Raji (cell line): ENCODE measurements around the gene ABHD4.

Experiments
- POLR2A ChIP-seq: IDR thresholded peaks from 2 replicates; pipeline ENCODE4 v1.6.1; 2011; ENCODE audit warnings: low read depth, low read length, control low read depth; ENCODE audit not compliant: insufficient read depth

Gene ABHD4

DNA sequence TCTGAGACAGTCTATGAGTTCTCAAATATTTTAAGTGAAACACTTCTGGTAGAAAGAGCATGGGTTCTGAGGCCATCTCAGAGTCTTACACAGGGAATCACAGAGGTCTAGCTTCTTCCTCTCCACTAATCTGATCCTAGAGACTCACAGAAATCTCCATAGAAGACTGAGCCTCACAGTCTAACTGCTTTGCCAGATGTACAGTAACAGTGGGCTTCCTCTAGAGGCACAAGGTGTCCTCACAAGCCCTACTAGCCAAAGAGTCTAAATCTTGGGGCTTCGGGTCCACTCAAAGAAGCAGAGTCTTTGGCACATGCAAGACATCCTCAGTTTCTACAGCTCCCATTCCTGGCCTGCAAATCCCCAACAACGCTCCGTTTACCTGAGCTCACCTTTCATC lies 32.0 kb downstream of the ABHD4 start:
- no peak for TF ChIP-seq POLR2A

- TF ChIP-seq POLR2A = no peak
These were observed 32.4 kb downstream of the ABHD4 start for GRCh38 chr14:22630486-22630885.

DNA sequence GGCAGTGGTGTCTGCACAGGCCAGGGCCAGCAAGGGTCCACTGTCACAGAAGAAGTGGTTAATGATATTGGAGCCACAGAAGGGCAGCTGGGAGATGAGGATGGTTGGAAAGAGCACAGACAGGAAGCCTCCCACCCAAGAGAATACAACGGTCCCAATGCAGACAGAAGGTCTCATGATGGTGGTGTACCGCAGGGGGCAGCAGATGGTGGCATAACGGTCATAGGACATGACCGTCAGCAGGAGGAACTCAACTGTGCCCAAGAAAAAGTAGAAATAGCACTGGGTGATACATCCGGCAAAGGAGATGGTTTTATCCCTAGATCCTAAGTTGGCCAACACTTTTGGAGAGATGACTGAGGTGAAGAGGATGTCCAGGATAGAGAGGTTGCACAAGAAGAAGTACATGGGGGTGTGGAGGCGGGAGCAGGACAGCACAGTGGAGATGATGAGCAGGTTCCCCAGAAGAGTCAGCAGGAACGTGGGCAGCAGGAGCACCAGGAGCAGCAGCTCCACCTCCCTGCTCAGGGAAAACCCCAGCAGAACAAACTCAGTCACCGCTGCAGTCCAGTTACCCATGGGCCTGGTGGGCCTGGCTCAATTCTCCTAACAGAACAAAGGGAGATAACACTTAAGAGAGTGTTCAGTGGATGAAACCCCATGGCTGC lies 36.3 kb downstream of the ABHD4 start:
- TF ChIP-seq POLR2A = no peak

GRCh38 chr14:22640192-22640591 lies 42.1 kb downstream of the ABHD4 start:
- TF ChIP-seq POLR2A = no peak

- TF ChIP-seq POLR2A = no peak
These were observed 43.7 kb downstream of the ABHD4 start for GRCh38 chr14:22641846-22642245.

GRCh38 chr14:22644305-22644635 lies 46.2 kb downstream of the ABHD4 start, which contains the start of gene OR6J1:
OR6J1 (minus strand) TSS chr14:22644352; CDS start chr14:22634811, 9,541 bp downstream.
- no peak for TF ChIP-seq POLR2A

DNA sequence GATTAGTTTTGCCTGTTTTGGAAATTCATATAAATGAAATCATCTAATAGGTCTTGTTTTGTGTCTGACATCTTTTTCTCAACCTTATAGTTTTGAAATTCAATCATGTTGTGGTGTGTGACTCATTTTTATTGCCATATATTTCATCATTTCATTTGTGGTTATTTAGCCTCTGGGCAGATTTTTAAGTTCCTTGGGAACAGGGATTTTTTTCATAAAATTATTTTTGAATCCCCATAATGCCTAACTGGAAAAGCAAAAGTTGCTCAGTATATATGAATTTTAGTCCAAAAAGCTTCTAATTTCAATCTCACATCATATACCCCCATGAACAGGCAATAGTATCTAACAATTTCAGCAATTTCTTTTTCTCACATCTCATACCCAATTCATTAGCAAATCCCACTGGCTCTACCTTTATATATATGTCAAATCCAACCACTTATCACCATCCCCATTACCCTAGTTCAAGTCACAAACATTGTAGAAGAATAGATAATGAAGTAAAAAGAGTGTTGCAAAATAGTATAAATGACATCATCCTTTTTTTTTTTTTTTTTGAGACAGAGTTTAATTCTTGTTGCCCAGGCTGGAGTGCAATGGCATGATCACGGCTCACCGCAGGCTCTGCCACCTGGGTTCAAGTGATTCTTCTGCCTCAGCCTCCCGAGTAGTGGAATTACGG lies 48.6 kb downstream of the ABHD4 start:
- no peak for TF ChIP-seq POLR2A

- no peak for TF ChIP-seq POLR2A
These were observed 50.4 kb downstream of the ABHD4 start for GRCh38 chr14:22648506-22648905.

GRCh38 chr14:22650046-22650739 lies 52.1 kb downstream of the ABHD4 start:
- no peak for TF ChIP-seq POLR2A

- TF ChIP-seq POLR2A = peak; percentile 93
These were observed 52.9 kb downstream of the ABHD4 start for GRCh38 chr14:22650960-22651521.

GRCh38 chr14:22651586-22651985 lies 53.5 kb downstream of the ABHD4 start:
- TF ChIP-seq POLR2A = no peak

DNA sequence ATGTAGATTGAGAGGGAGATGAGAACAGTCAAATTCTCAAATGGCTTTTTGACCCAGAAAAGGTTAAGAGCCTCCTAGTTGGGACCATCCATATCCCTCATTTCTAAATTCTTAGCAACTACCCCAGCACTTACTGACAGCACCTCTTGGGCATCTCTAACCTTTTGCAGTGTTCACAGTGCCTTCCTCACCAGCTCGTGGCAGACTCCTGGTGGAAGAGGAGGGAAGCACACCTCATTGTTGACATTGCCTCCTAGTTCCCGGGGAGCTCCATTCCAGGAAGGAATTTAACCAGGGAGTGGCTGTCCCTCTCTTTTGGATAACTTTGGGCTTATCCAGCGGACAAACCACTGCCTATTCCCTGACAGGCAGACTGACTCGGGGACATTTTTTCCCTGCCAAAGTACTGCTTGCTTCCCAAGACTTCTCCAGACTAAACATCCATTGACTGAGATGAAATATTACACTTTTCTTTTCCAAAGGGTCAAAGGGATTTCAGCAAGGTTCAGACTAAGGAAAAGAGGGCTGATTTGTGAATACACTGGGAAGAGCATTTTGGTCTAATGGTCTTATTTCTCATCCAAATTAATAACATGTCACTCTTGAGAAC lies 55.0 kb downstream of the ABHD4 start:
- no peak for TF ChIP-seq POLR2A

- no peak for TF ChIP-seq POLR2A
These were observed 58.1 kb downstream of the ABHD4 start for GRCh38 chr14:22656226-22656625.

DNA sequence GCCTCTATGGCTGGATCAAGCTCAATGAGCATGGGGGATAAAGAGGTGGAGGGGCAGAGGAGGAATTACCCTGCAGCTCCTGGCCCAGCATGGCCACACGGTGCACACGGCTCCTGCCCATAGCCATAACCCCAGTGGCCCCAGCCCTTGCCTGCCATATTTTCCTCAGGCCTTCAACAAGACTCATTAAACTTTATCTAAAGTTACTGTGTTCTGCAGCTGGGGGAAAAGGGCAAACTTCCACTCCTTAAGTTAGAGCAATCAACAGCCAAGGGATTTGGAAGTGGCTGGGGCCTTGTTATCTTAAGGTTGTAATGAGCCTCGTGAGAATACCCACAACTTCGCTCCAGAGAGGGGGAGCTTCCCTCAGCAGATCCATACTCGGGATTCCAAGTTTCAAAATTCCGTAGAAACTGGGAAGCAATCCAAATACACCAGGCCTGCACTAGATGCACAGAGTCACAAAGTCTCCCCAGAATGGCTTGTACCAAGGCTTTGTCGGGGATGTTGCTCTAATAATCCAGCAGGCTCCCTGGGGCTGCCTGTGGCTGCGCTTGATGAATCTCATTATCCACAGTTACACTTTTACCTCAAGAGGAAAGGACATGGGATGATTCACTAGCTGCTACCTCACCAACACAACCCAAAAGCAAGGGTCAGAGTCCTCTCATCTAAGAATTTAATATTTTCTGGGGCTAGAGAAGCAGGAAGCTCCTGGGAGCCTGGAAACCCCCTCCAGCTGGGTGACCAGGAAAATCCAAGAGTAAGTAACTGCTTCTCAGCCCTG lies 59.0 kb downstream of the ABHD4 start:
- no peak for TF ChIP-seq POLR2A

GRCh38 chr14:22657861-22658260 lies 59.8 kb downstream of the ABHD4 start:
- TF ChIP-seq POLR2A = no peak
